Activated CD4-positive, alpha-beta T cell treated with anti-CD3 and anti-CD28 coated beads, Interleukin-2, amount 50 U/mL, for 1 hour (primary cell): ENCODE data around the gene PRR7.
"Not testable (repeated sequence)": the region's sequence is repeated elsewhere in the genome, so short reads cannot be mapped to it uniquely, and the experiment has no call there.

Source experiments
- DNase-seq: peaks from one replicate; pipeline ENCODE4 v3.0.0-alpha.2; 2020

The PRR7 gene, protein sequence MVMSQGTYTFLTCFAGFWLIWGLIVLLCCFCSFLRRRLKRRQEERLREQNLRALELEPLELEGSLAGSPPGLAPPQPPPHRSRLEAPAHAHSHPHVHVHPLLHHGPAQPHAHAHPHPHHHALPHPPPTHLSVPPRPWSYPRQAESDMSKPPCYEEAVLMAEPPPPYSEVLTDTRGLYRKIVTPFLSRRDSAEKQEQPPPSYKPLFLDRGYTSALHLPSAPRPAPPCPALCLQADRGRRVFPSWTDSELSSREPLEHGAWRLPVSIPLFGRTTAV

DNA sequence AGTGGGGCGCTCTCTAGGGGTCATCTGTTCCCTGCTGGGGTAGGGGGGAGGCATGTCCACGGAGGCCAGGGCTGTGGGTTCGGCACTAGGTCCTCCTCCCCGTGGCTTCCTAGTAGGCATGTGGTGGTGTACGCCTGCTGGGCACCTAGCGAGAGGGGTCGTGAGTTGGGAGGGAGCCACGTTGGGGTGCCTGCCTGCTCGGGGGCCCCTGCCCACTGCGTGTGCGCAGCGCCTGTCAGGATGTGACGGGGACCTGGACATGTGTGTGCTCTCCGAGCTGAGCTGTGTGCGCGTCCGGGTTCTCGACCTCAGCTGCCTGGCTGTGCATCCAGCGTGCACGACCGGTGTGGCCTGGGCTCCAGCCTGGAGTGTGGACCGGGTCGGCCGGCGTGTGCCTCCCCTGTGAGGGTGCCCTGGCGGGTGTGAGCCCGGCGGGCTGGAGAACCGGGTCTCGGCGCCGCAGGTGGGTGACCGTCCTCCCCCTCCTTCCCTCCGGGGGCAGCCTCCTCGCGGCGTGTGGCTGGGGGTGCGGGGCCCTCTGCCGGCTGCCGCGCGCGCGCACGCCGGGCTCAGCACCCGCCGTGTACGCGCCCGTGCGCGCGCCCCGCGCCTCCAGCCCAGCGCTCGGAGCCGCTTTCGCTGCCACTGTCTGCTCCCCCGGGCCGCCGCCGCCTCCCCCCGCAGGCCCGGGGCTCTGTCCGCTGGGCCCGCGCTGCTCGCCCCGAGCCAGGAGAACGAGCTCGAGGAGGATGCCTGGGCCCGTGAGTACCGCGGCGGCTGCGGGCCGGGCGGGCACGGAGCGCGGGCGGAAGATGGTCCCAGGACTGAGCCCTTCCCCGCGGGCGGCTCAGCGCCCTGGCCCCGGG lies at the start of gene PRR7:
TSS of gene PRR7 (plus strand) at position 615 of the 866 bp plus-strand sequence. CDS start 8,254 bp downstream, outside the sequence.
- DNase-seq = peak; percentile 69

DNA sequence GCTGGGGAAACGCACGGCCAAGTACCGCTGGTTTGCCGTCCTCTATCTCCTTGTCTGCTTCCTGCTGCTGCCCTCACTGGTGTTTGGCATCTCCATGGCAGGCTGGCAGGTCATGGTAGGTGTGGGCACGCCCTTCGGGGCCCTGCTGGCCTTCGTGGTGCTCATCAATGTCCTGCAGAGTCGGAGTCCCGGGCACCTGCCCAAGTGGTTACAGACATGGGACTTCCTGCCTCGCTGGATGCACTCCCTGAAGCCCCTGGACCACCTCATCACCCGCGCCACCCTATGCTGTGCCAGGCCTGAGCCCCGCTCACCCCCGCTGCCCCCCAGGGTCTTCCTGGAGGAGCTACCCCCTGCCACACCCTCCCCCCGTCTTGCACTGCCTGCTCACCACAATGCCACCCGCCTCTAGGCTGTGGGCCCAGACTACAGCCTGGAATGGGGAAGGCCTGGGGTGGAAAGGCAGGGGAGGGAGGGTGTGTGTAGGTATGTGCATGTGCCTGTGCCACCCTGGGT lies 48.7 kb upstream of the PRR7 start:
- no peak for DNase-seq

DNA sequence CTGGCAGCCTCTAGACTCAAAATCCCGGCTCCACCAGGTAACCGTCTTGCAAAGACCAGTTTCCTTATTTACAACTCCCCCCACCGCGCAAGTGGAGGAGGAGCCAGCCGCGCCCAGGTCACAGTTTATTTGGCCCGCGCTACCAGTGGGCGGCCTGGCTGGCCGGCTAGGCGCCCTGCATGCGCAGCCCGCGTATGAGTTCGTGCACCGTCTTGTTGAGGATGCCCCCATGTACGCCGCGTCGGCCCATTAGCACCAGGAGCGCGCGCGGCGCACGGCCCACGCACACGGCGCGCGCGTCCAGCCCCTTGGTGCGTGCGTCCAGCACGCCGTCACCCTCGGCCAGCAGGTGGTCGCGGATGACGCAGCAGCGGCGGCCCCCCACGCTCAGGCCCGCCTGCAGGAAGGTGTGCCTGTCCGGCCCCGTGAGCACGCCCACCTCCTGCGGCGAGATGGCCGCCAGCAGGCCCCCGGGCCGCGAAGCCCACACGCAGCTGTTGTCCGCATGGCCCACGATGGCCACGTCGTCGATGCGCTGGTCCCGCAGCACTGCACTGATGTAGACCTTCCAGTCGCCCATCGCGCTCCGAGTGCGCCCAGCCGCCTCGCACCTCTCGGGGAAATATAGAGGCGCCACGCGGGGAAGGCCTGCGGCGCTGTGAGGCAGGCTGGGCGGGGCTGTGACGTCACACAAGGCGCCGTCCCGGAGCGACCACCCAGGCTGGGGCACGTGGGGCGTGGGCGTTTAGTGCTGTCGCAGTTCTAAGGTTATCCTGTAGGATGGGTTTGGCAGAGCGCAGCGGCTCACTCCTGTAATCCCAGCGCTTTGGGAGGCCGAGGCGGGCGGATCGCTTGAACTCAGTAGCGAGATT lies 46.4 kb upstream of the PRR7 start, which contains the start of gene PFN3:
TSS of gene PFN3 (minus strand) at position 665 of the 872 bp plus-strand sequence. CDS start at position 580, 85 bp downstream.
- DNase-seq = no peak

DNA sequence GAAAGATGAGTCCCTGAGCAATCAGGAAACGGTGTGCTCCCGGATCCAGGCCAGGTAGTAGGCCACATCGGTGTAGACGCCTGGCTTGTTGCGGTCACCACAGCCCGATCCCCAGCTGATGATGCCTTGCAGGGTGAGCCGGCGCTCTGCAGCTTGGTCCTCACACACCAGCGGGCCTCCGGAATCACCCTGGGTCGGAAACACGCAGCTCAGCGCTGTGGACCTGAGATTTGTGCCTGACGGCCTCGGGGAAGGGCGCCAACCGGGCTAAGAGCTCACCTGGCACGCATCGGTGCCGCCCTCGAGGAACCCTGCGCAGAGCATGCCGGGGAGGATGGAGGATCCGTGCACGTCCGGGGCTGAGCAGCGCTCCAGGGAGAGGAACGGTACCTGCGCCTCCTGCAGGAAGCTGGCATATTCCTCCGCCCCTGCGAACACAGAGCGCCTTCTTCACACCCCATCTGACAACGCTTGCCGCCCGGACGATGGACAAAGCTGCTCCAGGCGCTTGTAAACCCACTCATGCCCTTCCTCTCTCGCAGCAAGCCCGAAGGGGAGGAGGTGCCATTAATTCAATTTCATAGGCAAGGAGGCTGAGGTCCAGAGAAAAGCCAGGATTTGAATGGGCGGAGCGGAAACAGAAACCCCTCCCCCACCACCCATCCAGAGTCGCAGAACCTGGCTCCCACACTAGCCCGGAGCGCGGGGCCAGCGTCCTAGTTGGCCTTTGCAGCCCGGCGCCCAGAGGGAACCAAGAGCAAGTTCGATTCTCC lies 44.2 kb upstream of the PRR7 start:
- peak; percentile 67 for DNase-seq

DNA sequence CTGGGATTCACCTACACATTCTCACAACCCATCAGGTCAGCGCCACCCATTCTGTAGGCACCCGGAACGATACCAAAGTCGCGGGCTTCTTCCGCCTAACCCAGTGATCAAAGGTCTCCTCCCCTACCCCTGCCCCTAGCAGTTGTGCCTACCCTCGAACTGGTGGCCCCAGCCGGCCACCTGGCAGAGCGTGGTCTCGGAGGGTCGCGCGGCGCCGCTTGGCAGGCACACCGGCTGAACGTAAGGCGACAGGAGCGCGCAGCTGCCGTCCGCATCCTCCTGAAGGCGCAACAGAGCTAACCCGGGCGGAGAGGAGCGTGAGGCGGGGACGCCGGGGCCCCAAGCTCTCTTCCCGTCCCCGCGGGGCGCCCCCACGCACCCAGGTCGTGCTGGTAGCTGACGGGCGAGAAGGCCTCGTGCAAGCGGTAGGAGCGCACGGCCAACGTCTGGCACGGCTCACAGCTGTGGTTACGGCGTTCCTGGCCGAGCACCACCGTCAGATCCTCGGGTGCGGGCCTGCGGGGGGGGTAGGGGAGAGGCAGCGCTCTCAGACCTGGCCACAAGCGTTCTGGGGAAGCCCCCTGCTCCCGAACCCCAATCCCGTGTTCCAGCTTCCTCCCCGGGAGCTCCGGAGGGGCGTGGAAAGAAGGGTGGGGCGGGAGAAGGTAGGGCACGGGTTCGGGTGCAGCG lies 43.4 kb upstream of the PRR7 start:
- DNase-seq = peak; percentile 55

DNA sequence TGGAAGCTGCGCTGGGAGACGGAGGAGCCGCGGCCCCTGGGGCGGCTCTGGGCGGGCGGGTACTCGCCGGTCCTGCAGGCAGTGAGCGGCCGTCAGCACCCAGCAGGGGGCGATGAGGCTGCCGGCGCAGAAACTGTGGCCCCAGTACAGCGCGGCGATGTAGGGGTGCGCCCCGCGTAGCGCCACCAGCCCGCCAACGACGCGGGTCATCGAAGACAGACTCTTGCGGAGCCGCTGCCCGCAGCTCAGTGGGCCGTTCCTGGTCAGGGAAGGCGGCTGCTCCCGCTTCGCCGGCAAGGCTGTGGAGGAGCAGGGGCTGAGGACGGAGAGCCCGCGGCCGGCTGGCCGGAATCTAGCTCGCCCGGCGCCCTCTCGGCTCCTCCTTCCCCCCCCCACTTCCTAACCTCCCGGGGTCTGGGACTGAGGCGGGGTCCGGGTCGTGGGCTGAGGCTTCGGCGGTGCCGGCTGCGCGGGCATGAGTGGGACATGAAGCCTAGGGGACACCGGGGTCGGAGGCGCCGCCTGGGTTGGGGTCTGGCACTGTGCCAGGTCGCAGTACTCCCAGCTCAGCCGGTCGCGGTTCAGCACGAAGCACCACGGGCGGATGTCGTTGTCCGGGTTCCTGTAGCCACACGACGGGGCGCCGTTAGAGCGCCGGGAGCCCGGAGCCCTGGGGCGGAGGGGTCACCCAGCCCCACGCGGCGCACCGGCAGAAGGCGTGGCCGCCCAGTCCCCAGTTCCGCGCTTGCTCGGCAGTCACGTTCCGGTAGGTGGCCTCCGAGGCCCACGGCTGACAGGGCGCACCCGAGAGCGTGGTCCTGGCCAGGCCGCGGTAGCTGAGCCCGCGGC lies 42.6 kb upstream of the PRR7 start:
- peak; percentile 84 for DNase-seq

DNA sequence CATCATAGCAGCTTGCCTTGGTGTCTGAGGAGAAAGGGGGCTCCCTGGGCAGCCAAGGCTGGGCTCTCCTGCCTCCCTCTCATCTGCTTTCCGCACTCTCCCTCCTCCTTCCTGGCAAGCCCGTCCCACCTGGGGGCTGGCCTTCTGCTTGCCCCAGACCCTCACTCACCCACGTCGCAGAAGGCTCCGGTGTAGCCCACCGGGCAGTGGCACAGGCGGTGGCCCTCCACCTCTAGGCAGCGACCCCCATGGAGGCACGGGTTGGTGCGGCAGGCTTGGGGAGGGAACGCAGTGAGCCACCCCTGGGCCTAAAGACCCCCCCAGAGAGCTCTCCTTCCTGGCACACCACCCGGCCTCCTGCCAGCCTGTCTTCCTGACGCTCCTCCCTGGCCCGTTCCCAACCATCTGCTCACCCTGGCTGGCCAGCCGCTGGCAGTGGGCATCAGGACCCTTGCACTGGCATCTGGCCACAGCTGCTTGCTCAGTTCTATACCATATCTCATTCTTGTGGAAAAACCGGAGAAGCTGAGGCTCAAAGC lies 41.9 kb upstream of the PRR7 start:
- DNase-seq = no peak

DNA sequence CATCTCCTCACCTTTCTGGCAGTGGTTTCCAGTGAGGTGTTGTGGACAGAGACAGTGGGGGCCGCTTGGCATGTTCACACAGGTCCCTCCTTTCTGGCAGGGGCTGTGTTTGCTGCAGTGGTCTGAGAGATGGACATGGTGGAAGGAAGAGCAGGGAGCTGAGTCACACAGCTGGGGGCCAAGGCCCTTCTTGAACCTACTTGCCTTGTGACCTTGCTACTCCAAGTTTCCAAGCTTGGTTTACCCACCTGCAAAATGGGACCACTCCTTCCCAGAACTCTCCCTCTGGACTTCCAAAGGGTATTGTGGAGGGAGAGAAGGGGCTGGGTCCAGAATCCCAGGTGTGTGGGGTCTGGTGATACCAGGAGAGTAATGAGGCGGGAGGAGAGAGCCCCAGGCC lies 41.3 kb upstream of the PRR7 start:
- DNase-seq = no peak

DNA sequence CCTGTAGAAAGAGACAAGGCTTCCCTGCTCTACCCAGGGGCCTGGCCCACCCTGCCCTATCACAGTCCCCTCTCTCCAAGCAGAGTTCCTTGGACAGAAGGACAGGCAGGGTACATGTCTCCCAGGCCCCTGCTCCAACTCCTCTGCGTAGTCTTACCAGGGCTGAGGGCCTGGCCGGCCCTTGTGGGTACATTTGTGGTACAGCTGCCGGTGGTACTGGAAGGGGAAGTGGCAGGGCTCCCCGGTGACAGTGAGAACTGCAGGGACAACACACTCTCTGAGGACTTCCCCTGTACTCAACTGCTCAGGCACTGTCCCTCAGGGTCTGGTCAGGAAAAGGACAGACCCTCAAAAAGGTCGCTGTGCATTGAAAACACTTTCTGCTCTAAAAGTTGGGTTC lies 40.8 kb upstream of the PRR7 start:
- no peak for DNase-seq

DNA sequence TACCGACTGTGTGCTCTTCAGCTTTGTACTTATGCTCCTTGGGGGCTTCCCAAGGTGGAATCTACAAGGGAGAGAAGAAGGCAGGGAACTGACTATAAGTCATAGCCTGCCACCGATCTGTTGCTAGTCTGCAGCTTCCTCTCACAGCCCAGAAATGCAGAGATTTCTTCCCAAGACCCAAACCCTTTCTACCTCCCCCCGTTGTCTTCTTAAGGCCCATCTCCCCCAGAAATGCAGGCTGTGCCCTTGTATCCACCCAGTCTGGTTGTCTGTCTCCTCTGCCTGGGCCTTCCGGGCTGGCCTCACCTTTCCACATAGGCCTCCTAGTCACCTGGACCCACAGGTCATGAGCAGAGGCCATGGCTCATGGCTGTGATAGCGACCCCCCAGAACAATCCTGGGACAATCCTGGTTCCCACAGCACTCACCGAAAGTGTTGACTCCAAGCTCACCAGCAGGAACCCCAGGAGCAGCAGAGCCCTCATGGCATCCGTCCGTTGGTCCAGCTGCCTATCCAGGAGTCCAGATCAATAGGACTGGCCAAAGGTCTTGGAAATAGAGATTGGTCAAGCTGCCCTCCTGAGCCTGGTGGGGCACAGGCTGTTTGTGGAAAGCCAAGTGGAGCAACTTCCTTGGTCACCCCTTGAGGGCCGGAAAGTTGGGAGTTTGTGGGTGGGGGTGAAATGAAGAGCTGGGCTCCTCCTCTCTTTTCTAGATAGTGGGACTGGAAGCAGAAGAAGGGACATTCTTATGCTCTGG lies 37.4 kb upstream of the PRR7 start, which contains the start of gene F12:
TSS of gene F12 (minus strand) at position 522 of the 759 bp plus-strand sequence. CDS start at position 485, 37 bp downstream.
- DNase-seq = no peak

DNA sequence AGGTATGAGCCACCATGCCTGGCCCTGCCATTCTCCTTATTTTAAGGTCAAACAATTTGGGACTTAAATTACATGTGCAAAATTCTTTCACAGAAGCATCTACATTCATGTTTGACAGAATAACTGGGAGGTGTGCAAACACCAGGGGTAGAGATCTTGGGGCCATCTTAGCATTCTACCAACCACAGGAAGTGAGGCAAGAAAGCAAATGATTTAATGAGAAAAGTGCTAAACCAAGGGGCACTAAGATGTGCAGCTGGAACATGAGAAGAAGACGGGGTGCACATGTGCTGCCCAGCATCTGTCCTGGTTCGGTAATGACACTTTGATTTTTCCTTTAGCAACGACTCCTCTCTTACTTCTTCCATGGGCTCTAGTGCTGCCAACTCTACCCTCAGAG lies 36.0 kb upstream of the PRR7 start:
- DNase-seq = no peak

DNA sequence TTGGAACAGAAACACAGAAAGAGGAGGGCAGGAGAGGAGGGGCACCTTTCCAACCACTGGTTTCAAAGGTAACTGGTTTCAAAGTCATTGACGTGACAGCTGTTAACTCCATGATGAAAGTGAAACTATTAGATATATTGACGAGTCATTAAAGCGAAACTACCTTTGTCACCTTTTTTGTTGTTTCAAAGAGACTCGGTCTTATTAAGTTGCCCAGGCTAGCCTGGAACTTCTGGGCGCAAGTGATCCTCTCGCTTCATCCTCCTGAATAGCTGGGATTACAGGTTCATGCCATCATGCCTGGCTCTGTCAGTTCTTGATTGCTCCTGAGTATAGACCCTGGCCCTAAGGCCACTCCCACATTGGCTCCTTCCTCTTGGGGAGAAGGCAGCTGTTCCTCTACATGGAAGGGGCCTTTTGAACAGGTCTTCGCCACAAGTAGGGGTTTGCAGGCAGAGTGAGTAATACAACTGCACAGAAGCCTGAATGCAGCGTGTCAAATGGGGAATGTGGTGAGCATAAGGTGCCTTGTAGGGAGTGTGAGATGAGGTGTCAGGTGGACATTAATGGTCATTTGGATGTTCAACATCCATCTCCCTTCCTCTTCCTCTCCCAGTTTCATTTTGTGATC lies 33.9 kb upstream of the PRR7 start:
- DNase-seq = no peak

DNA sequence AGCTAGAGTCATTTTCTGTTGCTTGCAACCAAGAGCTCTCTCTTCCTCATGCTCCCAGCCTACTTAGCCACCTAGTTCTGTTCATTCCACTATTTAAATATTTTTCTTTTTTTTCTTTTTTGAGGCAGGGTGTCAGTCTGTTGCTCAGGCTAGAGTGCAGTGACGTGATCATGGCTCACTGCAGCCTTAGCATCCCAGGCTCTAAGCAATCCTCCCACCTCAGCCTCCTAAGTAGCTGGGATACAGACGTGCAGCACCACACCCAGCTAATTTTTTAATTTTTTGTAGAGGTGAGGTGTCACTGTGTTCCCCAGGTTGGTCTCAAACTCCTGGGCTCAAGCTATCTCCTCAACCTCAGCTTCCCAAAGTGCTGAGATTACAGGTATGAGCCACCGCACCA lies 32.1 kb upstream of the PRR7 start:
- DNase-seq = no peak

DNA sequence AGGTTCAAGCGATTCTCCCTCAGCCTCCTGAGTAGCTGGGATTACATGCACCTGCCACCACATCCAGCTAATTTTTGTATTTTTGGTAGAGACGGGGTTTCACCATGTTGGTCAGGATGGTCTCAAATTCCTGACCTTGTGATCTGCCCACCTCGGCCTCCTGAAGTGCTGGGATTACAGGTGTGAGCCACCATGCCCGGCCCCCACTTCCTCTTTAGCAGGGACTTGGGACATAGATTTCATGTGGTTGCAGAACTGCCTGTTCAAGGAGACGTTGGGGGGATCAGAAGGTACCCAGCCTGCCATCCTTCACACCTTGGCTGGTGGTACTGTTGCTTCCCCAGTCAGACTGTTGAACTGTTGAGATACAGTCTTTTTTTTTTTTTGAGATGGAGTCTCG lies 29.5 kb upstream of the PRR7 start:
- DNase-seq = not testable (repeated sequence)

DNA sequence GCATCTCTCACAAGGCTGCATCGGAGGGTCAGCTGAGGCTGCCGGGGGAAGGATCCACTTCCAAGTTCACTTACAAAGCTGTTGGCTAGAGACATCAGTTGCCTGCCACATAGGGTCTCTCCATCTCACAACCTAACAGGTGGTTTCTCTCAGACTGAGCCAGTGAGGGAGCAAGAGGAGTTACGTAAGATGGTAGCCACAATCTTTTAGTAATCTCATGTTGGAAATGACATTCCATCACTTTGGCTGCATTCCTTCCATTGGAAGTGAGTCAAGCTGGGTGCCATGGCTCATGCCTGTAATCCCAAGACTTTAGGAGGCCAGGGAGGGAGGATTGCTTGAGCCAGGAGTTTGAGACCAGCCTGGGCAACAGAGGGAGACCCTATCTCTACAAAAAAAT lies 27.6 kb upstream of the PRR7 start:
- no peak for DNase-seq

DNA sequence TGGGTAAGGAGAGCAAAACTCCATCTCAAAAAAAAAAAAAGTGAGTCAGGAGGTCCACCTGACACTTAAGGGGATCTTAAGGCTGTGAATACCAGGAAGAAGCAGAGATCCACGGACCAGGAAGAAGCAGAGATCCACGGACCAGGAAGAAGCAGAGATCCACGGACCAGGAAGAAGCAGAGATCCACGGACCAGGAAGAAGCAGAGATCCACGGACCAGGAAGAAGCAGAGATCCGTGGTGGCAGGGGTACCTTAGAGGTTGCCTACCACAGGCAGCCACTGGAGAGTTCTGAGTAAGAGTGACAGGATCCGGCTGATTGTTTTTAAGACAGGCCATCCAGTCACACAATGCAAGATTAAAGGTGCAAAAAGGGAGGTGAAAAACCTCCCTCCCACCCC lies 26.1 kb upstream of the PRR7 start:
- not testable (repeated sequence) for DNase-seq

DNA sequence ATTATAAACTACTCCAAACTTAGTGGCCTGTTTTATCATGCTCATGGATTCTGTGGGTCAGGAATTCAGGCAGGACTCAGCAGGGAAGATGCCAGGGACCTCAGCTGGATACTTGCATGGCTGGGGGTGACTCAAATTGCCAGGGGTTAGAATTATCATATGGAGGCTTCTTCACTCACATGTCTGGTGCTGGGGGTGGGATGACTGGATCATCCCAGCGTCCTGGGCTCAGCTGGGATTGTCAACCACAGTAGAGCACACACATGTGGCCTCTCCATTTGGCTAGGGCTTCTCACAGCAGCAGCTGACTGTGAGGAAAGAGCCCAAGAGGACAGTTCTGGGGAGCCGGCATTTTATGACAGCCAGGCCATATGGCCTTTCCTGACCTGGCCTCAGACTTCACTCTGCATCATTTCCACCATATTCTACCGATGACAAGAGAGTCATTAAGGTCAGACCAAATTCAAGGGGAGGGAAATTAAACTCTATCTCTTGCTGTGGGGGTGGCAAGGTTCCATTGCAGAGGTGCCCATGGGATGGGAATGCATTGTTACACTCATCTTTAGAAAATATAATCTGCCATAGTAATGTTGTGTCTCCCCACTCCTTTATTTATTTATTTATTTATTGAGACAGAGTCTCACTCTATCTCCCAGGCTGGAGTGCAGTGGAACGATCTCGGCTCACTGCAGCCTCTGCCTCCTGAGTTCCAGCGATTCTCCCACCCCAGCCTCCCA lies 25.4 kb upstream of the PRR7 start:
- DNase-seq = no peak

DNA sequence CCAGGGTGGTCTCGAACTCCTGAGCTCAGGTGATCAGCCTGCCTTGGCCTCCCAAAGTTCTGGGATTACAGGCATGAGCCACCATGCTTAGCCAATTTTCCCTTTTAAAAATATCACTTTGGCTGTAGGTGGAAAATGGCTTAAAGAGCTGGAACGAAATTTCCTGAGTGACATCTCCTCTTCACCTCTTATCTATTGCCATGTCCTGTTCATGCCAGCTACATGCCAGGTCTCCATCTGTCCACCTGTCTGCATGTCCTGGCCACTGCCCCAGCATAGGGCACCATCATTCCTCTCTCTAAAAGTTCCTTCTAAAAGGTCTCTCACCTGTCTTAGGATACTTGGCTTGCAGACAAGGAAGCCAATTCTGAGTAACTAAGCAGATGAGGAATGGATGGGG lies 22.9 kb upstream of the PRR7 start:
- no peak for DNase-seq
